Activated CD8-positive, alpha-beta memory T cell treated with anti-CD3 and anti-CD28 coated beads, Interleukin-2, amount 50 U/mL, for 4 hours (primary cell): ENCODE measurements around the gene MXRA8.
A peak's percentile ranks its signal among the peaks of the same experiment; 100 is the strongest.
"Not testable (repeated sequence)": the region's sequence is repeated elsewhere in the genome, so short reads cannot be mapped to it uniquely, and the experiment has no call there.

Experiments
- DNase-seq: peaks from one replicate; pipeline ENCODE4 v3.0.0-alpha.2; 2020

Gene MXRA8, protein sequence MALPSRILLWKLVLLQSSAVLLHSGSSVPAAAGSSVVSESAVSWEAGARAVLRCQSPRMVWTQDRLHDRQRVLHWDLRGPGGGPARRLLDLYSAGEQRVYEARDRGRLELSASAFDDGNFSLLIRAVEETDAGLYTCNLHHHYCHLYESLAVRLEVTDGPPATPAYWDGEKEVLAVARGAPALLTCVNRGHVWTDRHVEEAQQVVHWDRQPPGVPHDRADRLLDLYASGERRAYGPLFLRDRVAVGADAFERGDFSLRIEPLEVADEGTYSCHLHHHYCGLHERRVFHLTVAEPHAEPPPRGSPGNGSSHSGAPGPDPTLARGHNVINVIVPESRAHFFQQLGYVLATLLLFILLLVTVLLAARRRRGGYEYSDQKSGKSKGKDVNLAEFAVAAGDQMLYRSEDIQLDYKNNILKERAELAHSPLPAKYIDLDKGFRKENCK

DNA sequence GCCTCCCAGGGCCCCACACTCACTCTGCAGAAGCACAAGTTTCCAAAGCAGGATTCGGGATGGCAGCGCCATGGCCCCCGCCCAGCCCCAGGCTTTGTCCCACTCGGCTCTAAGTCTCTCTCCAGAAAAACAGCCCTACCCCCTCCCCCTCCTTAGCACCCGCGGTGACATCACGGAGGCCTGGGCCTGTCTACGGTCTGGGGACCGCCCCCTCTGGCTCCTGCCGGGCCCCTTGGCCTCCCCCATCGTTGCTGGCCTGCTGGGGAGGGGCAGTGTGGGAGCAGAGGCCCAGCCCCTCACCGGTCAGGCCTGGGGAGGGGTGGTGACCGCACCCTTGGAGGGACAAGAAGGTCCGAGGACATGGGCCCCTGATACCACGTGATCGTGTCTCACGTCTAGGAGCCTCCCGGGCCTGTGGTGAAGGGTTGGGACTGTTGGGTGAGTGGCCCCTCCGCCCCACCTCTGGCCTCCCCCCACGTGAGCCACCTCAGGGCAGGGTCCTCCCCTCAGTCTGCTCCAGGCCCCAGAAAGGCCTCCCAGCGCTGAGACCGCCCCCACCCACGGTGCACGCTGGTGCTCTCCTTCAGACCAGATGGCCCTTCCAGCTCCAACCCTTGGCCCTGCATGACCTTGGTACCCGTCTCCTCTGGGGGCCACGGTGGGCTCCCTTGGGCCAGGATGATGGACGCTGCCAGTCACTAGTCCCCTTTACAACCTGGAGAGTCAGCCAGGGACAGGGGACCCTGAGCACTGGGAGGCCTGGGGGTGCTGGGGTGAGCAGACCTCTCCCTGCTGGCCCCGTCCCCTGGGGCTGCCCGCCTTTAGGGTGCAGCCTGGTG, at the start of gene MXRA8:
MXRA8 (minus strand) TSS at position 123 of the 839 bp plus-strand sequence; CDS start at position 72, 51 bp downstream.
- peak; percentile 14 for DNase-seq

DNA sequence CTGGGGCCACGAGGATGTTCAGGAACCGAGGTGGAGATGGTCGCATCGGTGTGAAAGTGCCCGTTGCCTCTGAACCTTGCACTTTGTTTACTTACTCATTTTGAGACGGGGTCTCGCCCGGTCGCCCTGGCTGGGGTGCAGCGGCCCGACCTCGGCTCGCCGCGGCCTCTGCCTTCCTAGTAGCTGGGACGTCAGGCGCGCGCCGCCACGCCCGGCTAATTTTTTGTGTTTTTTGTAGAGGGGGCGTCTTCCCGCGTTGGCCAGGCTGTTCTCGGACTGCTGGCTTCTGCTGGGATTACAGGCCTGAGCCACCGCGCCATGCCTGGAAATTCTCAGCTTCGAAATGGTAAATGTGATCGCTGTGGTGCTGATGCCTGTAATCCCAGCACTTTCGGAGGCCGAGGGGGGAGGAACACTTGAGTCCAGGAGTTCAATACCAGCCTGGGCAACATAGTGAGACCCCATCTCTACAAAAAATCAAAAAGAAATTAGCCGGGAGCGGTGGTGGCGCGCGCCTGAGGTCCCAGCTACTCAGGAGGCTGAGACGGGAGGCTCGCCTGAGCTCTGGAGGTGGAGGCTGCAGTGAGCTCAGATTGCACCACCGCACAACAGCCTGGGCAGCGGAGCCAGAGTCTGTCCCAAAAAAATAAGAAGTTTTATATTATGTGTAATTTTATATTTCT, 49.4 kb upstream of the MXRA8 start:
- peak; percentile 34 for DNase-seq

DNA sequence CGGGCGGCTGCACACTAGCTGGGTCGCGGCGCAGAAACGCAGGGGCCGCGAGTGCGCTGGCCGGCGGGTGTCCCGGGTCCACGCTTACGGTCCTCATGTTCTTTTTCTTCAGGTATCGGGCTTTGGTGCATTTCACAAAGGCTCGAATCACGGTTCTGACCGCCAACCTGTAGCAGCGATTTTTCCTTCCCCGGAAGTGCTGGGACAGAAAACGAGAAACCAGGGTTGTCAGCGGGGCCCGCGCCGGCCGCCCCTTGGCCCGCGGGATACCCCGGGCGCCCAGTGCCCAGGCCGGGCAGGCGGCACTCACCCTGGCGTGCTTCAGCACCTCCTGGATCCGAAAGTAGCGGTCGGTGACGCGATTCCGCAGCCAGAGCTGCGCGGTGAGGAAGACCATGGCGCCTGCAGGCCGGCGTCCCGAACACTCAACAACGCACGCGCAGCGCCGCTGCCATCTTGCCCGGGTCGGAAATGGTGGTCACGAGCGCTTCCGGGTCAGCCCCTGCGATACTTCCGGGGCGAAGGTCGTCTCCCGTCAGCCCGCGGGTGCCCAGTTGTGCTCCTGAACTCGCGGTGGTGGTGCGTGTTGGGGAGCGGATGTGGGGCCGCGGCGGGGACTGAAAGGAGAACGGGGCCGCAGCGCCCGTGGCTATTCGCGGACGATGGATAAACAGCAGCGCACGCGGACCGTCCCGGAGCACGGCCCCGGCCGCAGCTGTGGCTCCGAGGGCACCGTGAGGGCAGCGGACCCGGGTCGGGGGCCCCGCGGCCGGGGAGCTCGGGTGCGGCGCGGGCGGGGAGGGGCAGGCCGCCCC, 48.7 kb upstream of the MXRA8 start, which contains the start of gene MRPL20:
MRPL20 (minus strand) TSS at position 473 of the 815 bp plus-strand sequence; CDS start at position 397, 76 bp downstream.
- DNase-seq: peak; percentile 94

GRCh38 chr1:1406101-1406820, 47.9 kb upstream of the MXRA8 start:
- DNase-seq: no peak

DNA sequence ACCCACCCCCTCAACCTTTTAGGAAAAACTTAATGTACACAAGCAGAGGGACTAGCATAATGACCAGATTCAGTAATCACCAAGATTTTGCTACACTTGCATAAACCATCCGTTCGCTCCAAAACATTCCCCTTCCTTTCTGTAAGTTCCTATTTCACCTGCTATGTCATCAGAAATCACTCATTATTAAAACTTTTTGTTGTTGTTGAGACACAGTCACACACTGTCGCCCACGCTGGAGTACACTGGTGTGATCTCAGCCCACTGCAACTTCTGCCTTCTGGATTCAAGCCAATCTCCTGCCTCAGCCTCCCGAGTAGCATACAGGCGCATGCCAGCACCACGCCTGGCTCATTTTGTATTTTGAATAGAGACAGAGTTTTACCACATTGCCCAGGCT, 45.3 kb upstream of the MXRA8 start:
- DNase-seq: no peak

GRCh38 chr1:1402901-1403392, 44.6 kb upstream of the MXRA8 start:
- DNase-seq: not testable (repeated sequence)

GRCh38 chr1:1402072-1402900, 43.9 kb upstream of the MXRA8 start:
- DNase-seq: no peak

GRCh38 chr1:1401457-1402010, 43.2 kb upstream of the MXRA8 start:
- no peak for DNase-seq

GRCh38 chr1:1400576-1401456, 42.5 kb upstream of the MXRA8 start:
- no peak for DNase-seq

DNA sequence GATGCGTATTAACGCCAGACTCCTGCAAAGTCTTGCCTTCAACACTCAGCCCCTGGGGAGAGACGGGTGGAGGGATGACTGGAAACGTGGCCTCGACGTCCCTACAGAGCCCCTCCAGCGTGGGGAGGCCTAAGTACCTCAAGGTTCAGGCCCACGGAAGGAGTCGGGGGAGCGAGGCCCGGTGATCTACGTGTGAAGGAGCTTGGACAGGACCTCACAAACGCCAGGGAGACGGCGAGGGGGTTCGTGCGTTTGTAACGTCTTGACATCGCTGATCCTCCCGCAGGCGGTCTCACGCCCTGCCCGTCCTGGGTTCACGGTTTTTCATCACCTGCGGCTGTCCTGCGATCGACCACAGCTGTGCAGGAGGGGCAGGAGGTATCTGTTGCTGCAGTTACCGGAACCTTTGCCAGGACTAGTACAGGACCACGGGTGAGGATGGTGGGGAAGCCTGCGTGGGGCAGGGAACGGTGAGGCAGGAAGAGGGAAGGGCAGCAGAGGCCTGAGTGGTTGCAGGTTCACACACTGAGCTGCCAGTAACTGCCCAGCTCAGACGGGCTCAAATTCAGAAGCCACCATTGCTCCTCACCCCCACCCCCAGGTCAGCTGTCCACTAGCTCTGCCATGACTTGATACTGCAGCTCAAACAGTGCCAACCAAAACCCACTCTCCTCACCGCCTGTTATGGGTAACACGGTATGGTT, 41.7 kb upstream of the MXRA8 start:
- DNase-seq: no peak

GRCh38 chr1:1399187-1399871, 41.0 kb upstream of the MXRA8 start, which contains the start of gene CCNL2:
CCNL2 (minus strand) TSS chr1:1399335; CDS start chr1:1399306, 29 bp downstream.
- DNase-seq: peak; percentile 100

GRCh38 chr1:1398677-1399186, 40.4 kb upstream of the MXRA8 start:
- no peak for DNase-seq

GRCh38 chr1:1397839-1398523, 39.6 kb upstream of the MXRA8 start:
- no peak for DNase-seq

- no peak for DNase-seq
Measured at GRCh38 chr1:1395166-1395565, 36.8 kb upstream of the MXRA8 start.

DNA sequence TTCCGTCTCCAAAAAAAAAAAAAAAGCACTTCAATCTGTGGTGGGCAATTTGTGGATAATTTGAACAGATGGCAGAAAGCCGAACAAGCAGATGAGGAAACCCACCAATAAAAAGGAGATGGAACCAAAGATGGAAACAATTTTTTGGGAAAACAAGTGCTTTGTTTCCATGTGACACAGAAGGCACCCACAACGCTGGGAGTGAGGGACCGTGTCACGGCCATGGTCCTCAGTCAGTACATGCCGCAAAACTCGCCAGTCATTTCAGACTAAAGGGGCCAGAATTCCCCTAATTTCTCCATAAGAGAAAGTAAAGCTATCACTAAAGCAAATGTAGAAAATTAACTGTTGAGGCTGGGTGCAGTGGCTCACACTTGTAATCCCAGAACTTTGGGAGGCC, 35.8 kb upstream of the MXRA8 start:
- no peak for DNase-seq

DNA sequence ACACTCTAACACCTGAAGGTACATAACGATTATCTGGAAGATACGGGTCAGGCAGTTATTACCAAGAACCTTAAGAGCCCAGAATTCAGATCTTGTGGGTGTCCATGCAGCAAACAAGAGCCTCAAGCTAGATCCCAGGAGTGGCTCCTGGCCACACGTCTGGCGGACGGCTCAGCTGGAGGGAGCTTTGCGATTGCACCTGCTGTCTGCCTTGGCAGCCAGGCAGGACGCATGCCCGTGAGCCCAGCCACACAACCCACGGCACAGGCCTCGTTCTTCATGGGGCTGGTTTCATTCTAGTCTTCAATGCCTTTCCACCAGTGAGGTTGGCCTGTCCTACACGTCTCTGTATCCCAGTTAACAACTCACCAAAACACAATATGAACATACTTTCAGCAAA, 35.1 kb upstream of the MXRA8 start:
- DNase-seq: no peak

- no peak for DNase-seq
Measured at GRCh38 chr1:1393014-1393413, 34.7 kb upstream of the MXRA8 start.
